H1 (cell line): Measurements from ENCODE around the gene NRXN3. TPM values are rescaled to one million over a fixed set of nuclear protein-coding genes. Genes with fewer than 3 reads are reported as not detected.

Experiments
- HDAC6 ChIP-seq: IDR thresholded peaks from one replicate; pipeline ENCODE4 v1.7.1; 2012; ENCODE audit warnings: low read depth, mild to moderate bottlenecking, inconsistent platforms, low read length, moderate library complexity
- KDM4A ChIP-seq: IDR thresholded peaks from one replicate; pipeline ENCODE4 v1.7.1; 2012; ENCODE audit warnings: low read depth, mild to moderate bottlenecking, moderate library complexity, low read length, inconsistent platforms; ENCODE audit not compliant: severe bottlenecking
- RBBP5 ChIP-seq: IDR thresholded peaks from 2 replicates; pipeline ENCODE4 v1.7.1; 2012; ENCODE audit warnings: low read depth, mild to moderate bottlenecking, inconsistent platforms, low read length, moderate library complexity, borderline replicate concordance
- RFX5 ChIP-seq: IDR thresholded peaks from 2 replicates; pipeline ENCODE4 v1.6.1; 2011; ENCODE audit warnings: low read depth, low read length, improper control_type of control experiment, borderline replicate concordance
- polyA plus RNA-seq, 7 experiments: library from polyadenylated mRNA; depleted of rRNA in 3 of 7; stranded (reverse) in 5 of 7; unstranded in 2 of 7; fragments of >200 nt in 5 of 7; fragments of 200-250 nt in 2 of 7; gene quantifications; 1 replicate in 5 of 7; 2 replicates in 1 of 7; 4 replicates in 1 of 7; pipeline versions ENCODE4 v1.2.1 to v1.2.3, GENCODE V29; 2011 to 2013; ENCODE audit warnings: missing spikeins in 2 of 7, mixed read lengths in 2 of 7
- total RNA-seq: library from RNA; stranded (reverse); fragmentation: NEBNext Ultra II Directional; extraction: Animal tissue kit (Norgen Biotek cat#: 25700); gene quantifications from 2 replicates; pipeline ENCODE4 v1.2.1, GENCODE V29; 2021

The NRXN3 gene
- total and polyA plus RNA-seq, 2 of the 8 experiments (the other 6 are each of a cell fraction or from before 2014, with no cell fraction given): 2.6 to 4.1 TPM

- TF ChIP-seq RBBP5 (no peak), RFX5 (no peak), KDM4A (no peak), HDAC6 (no peak)
Observed at GRCh38 chr14:79551523-79551922, 1381.3 kb downstream of the NRXN3 start (continued).
